Breast epithelium (tissue), 4 donors: ENCODE data around the gene TNFRSF12A. TPM values are rescaled to one million over a fixed set of nuclear protein-coding genes. Genes with fewer than 3 reads are reported as not detected.
A peak's percentile ranks its signal among the peaks of the same experiment; 100 is the strongest.

Source experiments
- DNase-seq, 2 donors: peaks; one replicate each; pipeline ENCODE4 v3.0.0-alpha.2; 2019; ENCODE audit warnings: low spot score in 2 of 2
- H3K27ac ChIP-seq, 2 donors: fragments of 200-600 bp; sonication (generic) in 1 of 2; one replicate each; pipeline ENCODE4 v1.5.1; 2016 to 2019; ENCODE audit warnings: mild to moderate bottlenecking in 1 of 2
- H3K27me3 ChIP-seq, 2 donors: fragments of 200-600 bp; sonication (generic) in 1 of 2; one replicate each; pipeline versions ENCODE4 v1.5.1 to v1.6.0; 2017 to 2019; ENCODE audit warnings: control low read depth in 1 of 2, mild to moderate bottlenecking in 1 of 2
- H3K36me3 ChIP-seq: fragments of 200-600 bp; one replicate; pipeline ENCODE4 v1.5.1; 2019
- H3K4me1 ChIP-seq, 2 donors: fragments of 200-600 bp; sonication (generic); one replicate each; pipeline ENCODE4 v1.5.1; 2016 to 2019; ENCODE audit warnings: control low read depth in 1 of 2
- H3K4me3 ChIP-seq, 3 donors: fragments of 200-600 bp; sonication (generic); 1 replicate in 2 of 3; 2 replicates in 1 of 3; pipeline ENCODE4 v1.5.1; 2016 to 2019; ENCODE audit warnings: mild to moderate bottlenecking in 3 of 3, moderate library complexity in 2 of 3
- H3K9me3 ChIP-seq, 2 donors: fragments of 200-600 bp; sonication (generic) in 1 of 2; one replicate each; pipeline ENCODE4 v1.5.1; 2016 to 2019; ENCODE audit warnings: control low read depth in 1 of 2
- CTCF ChIP-seq, 3 donors: fragments of 450-650 bp; IDR thresholded peaks; one replicate each; pipeline ENCODE4 v1.5.1; 2016 to 2017; ENCODE audit warnings: antibody characterized with exemption in 3 of 3, mild to moderate bottlenecking in 3 of 3, moderate library complexity in 3 of 3
- POLR2A ChIP-seq: fragments of 450-650 bp; IDR thresholded peaks from one replicate; pipeline ENCODE4 v1.6.1; 2016; ENCODE audit warnings: antibody characterized with exemption, mild to moderate bottlenecking, moderate library complexity
- POLR2AphosphoS5 ChIP-seq, 3 donors: sonication (generic); formaldehyde crosslinking; IDR thresholded peaks; one replicate each; pipeline ENCODE4 v1.6.1; 2017; ENCODE audit warnings: antibody characterized with exemption in 3 of 3
- intact Hi-C: fragments of 100-400 bp; cut with DNase I; formaldehyde crosslinking; loops from one replicate; pipeline ENCODE4 v1.15.1; 2023; ENCODE audit warnings: low total_unique reads
- total RNA-seq, 3 donors: library from RNA; depleted of rRNA; stranded (reverse); fragments of >200 nt; gene quantifications; one replicate each; pipeline ENCODE4 v1.1.0, GENCODE V29; 2016

TNFRSF12A gene
- total RNA-seq, 3 donors from 2014 or later = 6.9 to 74.1 (median 36.7) TPM

- Histone ChIP-seq H3K9me3 (no peaks in the 10 kb centered on the region), H3K27me3 (peaks cover 0 to 3% of the 10 kb centered on the region in 2 donors), H3K4me3 (no peak overlapping the region), H3K36me3 (no peaks in the 10 kb centered on the region), H3K4me1 (no peaks in the 10 kb centered on the region), H3K27ac (no peak overlapping the region)
- no peak for DNase-seq
- intact Hi-C loops = no loop called here
- no peak for TF ChIP-seq POLR2A
- no peak for TF ChIP-seq CTCF (IDR thresholded peaks at IDR 0.05)
- TF ChIP-seq POLR2AphosphoS5 (IDR thresholded peaks at IDR 0.05) = no peak
These were observed 29.3 kb upstream of the TNFRSF12A start for GRCh38 chr16:2990891-2991290.

- Histone ChIP-seq H3K4me1 (no peaks in the 10 kb centered on the region), H3K4me3 (no peak overlapping the region), H3K9me3 (no peaks in the 10 kb centered on the region), H3K27ac (no peak overlapping the region), H3K27me3 (peaks cover 0 to 3% of the 10 kb centered on the region in 2 donors), H3K36me3 (no peaks in the 10 kb centered on the region)
- no peak for DNase-seq
- TF ChIP-seq POLR2A = no peak
- TF ChIP-seq POLR2AphosphoS5 (IDR thresholded peaks at IDR 0.05) = no peak
- TF ChIP-seq CTCF (IDR thresholded peaks at IDR 0.05) = no peak
- intact Hi-C loops = no loop called here
These were observed 28.5 kb upstream of the TNFRSF12A start for GRCh38 chr16:2991566-2992261.

GRCh38 chr16:2992383-2993081, 27.6 kb upstream of the TNFRSF12A start:
- H3K9me3 ChIP-seq = no peaks in the 10 kb centered on the region
- H3K36me3 ChIP-seq = no peaks in the 10 kb centered on the region
- TF ChIP-seq POLR2AphosphoS5 (IDR thresholded peaks at IDR 0.05) (no peak), CTCF (IDR thresholded peaks at IDR 0.05) (no peak), POLR2A (no peak)
- peaks cover 0 to 3% of the 10 kb centered on the region in 2 donors for H3K27me3 ChIP-seq
- no peaks in the 10 kb centered on the region for H3K4me1 ChIP-seq
- H3K27ac ChIP-seq = peak overlapping the region in 1 of 2 donors; percentile 21
- intact Hi-C loops = no loop called here
- peak in 1 of 2 donors; percentile 51 for DNase-seq
- no peak overlapping the region for H3K4me3 ChIP-seq

- DNase-seq = no peak
- TF ChIP-seq CTCF (IDR thresholded peaks at IDR 0.05) (no peak), POLR2A (no peak), POLR2AphosphoS5 (IDR thresholded peaks at IDR 0.05) (no peak)
- intact Hi-C loops = no loop called here
These were observed 23.9 kb upstream of the TNFRSF12A start for GRCh38 chr16:2996298-2996697.

GRCh38 chr16:2999929-3000328, 20.2 kb upstream of the TNFRSF12A start:
- Histone ChIP-seq H3K36me3 (no peaks in the 10 kb centered on the region), H3K27ac (no peak overlapping the region), H3K27me3 (no peaks in the 10 kb centered on the region), H3K4me1 (no peaks in the 10 kb centered on the region), H3K4me3 (no peak overlapping the region), H3K9me3 (no peaks in the 10 kb centered on the region)
- intact Hi-C loops = no loop called here
- DNase-seq = no peak
- TF ChIP-seq POLR2A (no peak), POLR2AphosphoS5 (IDR thresholded peaks at IDR 0.05) (no peak), CTCF (IDR thresholded peaks at IDR 0.05) (no peak)

More at GRCh38 chr16:2996298-2996697, 23.9 kb upstream of the TNFRSF12A start:
- Histone ChIP-seq H3K4me1 (no peaks in the 10 kb centered on the region), H3K4me3 (no peak overlapping the region), H3K36me3 (no peaks in the 10 kb centered on the region), H3K9me3 (no peaks in the 10 kb centered on the region), H3K27me3 (no peaks in the 10 kb centered on the region), H3K27ac (no peak overlapping the region)
